HG03095 (cell line): ENCODE data around the gene RDH8.

Experiments
- ATAC-seq: cut with Tn5 transposase; IDR thresholded peaks from one replicate; pipeline ENCODE4 v1.9.1; 2021; ENCODE audit warnings: moderate library complexity; ENCODE audit not compliant: unreplicated experiment

Gene RDH8, protein sequence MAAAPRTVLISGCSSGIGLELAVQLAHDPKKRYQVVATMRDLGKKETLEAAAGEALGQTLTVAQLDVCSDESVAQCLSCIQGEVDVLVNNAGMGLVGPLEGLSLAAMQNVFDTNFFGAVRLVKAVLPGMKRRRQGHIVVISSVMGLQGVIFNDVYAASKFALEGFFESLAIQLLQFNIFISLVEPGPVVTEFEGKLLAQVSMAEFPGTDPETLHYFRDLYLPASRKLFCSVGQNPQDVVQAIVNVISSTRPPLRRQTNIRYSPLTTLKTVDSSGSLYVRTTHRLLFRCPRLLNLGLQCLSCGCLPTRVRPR

DNA sequence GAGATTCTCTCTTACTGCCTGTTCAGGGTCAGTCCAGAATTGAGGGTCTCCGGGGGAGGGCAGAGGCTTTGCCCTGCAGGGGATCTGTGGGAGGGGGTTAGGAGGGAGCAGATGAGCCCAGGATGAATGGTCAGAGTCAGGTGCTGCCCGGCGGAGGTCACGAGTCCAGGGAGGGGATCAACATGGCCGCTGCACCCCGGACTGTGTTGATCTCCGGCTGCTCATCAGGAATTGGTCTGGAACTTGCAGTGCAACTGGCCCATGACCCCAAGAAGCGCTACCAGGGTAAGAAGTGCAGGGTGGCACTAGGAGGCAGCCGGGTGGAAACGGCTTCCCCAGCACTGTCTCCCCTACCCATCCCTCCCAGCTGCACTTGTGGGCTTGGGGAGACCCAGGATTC, at the start of gene RDH8:
Gene RDH8, plus strand, starts transcription at position 168 of the 400 bp plus-strand sequence. Its CDS starts 15 bp downstream, at position 183.
- ATAC-seq = no peak

DNA sequence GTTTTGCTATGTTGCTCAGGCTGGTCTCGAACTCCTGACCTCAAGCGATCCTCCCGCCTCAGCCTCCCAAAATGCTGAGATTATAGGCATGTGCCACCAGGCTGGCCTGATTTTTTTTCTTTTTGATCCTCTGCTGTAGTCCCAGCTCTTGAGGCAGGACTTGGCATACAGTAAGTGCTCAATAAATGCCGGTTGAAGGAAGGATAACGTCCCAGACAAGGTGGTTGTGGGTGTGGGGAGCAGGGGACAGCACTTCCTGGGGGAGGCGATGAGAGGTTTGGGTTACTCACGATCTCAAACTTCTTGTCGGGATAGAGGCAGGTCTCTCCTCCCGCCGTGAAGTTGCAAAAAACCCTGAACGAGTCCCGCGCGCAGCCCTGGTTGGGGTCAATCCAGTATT, 47.3 kb upstream of the RDH8 start:
- no peak for ATAC-seq

- ATAC-seq = no peak
Observed at GRCh38 chr19:9966448-9966847, 46.8 kb upstream of the RDH8 start.

- ATAC-seq = no peak
Observed at GRCh38 chr19:9967326-9967725, 46.0 kb upstream of the RDH8 start.

DNA sequence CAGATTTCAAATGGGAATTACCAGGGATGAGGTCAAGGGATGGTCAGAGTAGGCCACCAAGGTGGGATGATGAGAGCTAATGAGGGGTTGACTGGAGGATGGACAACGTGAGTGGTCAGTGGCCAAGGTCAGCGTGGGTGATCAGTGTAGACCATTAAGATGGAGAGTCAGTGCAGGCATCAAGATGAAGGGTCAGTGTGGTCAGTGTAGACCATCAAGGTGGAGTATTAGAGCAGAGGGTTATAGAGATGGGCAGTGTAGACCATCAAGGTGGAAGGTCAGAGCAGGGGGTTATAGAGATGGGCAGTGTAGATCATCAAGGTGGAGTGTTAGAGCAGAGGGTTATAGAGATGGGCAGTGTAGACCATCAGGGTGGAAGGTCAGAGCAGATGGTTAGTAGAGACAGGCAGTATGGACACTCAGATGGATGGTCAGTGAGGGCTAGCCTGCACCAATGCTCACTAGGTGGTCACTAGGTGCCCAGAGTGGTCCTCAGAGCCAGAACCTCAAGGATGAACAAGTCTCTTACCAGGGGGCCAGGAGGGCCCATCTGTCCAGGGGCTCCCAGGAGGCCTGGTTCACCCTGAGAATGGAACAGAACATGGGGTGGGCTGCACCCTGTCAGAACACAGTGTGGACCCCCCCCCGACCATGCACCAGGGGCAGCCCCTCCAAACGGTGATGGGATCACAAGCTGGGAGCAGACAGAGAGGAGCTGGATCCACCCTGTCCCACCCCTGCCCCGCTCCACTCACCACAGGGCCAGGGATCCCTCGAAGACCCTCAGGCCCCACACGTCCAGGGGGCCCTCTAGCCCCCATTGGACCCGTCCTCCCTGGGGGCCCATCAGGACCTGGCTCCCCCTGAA, 44.2 kb upstream of the RDH8 start:
- ATAC-seq = no peak

DNA sequence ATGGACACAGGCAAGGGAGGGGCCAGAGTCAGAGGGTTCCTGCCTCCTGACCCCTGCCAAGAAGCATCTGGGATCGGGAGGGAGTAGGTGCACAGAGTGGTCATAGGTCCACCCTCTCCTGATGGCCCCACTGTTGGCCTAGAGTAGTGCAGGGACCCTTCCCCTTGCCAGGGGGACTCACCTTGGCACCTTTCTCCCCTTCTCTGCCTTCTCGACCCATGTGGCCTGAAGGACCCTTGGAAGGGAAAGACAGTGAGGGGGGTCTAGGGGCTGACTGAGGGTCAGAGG, 43.7 kb upstream of the RDH8 start:
- no peak for ATAC-seq

- ATAC-seq = no peak
Observed at GRCh38 chr19:9970481-9970880, 42.8 kb upstream of the RDH8 start.

DNA sequence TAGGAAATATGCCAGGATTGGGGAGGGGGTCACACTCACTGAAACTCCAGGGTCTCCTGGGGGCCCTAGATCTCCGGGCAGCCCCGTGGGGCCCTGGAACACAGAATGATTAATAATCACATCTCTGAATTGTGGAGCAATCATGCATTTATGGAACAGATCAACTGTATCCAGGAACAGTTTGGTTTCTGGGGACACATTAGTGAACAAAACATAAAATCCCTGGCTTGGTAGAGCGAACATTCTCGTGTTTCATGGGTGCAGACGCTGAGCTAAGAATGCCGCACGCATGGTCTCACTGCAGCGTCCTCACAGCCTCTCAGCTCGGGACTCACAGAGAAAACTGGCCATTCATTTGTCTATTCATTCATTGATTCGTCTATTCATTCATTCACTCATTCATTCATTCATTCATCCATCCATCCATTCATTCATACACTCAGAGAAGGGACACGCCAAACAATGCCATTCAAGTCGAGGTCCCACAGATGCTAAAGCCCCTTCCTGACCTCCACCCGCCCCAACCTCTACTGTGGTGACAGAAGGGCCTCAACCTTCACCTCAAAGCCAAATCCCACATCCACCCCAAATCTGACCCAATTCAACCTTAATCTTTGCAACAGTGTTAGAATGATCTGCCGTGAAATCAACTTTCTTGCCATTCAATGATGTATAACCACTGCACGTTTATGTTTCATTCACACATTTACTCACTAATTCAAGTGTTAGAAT, 42.0 kb upstream of the RDH8 start:
- ATAC-seq = no peak

DNA sequence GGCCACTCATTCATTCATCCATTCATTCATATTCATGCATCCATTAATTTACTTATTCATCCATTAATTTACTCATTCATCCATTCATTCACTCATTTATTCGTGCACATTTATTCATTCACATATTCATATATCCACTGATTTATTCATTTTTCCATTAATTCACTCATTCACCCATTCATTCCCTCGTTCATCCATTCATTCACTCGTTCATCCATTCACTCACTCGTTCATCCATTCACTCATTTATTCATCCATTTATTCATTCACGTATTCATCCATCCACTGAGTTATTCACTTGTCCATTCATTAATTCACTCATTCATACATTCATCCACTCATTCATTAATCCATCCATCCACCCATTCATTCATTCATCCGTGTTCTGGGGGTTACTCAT, 41.2 kb upstream of the RDH8 start:
- ATAC-seq = no peak

DNA sequence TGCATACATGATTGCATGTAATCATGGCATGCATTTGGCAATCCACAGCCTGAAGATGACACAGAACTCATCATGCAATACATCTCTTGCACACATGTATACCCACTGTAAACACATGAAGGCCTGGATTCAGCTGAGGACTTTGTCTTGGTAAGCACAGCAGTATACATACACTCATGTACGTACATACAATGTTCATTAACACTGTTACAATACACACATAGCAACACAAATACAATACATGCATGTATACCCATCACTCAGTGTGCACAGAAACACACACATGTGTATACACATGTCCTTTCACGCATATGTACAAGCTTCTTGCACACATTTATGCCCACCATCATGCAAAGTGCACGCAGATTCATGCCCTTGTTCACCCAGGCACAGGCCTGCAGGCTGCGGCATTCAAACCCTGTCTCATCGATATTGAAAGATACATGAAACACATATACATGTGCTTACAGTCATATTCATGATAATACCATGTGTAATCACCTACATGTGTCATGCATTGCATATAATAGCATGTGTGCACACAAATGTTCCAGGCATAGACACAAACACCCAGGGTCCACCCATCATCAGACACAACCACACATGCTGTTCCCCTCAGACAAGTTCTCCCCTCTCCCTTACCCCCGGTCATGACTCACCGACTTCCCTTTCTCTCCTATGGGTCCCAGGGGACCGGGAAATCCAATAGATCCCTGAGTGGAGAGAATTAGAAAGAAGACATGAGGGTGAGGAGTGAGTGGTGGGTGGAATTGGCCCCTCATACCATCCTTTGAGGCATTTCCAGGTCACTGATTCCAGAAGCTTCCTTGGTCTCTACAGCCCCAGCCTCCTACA, 31.6 kb upstream of the RDH8 start:
- ATAC-seq = no peak

GRCh38 chr19:9986787-9987281, 26.4 kb upstream of the RDH8 start:
- ATAC-seq = no peak

- ATAC-seq = no peak
Observed at GRCh38 chr19:9989504-9989903, 23.8 kb upstream of the RDH8 start.

DNA sequence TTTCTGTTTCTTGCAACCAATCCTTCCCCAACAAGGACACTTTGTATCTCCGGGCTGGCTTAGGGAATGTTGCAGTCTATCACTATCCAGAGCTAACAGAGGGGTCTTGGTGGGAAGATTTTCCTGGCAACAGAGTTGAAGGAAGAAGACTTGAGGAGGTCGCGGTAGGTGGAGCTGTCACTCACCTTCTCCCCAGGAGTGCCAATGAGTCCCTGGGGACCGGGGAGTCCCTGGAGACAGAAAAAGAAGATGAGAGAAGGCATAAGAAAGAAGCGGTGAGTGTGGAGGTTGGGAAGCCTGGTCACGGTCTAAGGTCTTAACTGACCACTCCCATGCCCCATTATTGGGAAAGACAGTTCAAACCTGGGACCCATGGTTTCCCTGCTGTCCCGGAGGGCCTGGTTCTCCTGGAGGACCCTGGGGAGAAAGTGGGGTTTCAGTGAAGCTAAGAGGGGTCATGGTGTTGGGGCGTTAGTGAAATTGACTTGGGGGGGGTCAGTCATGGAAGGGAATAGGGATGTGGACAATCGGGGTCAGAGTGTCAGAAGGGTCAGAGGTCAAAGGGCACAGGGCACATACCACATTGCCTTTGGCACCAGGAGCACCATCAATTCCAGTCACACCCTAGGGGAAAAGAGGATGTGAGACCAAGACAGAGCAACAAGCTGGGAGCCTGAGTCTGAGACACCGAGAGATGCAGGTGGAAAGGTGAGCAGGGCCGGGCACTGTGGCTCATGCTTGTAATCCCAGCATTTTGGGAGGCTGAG, 21.7 kb upstream of the RDH8 start:
- no peak for ATAC-seq

DNA sequence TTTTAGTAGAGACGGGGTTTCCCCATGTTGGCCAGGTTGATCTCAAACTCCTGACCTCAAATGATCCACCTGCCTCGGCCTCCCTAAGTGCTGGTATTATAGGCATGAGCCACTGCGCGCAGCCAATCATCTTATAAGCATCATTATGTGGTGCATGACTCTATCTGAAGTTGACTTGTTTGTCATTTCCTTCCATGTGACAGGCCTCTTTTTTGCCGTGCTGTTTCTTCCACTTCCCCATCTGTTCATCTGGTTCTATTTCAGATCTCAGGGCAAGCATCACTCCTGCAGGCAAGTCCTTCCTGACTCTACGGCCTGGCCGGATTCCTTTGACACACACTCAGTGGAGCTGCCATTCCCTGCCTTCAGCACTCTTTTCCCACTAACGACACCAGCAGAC, 18.2 kb upstream of the RDH8 start:
- no peak for ATAC-seq

DNA sequence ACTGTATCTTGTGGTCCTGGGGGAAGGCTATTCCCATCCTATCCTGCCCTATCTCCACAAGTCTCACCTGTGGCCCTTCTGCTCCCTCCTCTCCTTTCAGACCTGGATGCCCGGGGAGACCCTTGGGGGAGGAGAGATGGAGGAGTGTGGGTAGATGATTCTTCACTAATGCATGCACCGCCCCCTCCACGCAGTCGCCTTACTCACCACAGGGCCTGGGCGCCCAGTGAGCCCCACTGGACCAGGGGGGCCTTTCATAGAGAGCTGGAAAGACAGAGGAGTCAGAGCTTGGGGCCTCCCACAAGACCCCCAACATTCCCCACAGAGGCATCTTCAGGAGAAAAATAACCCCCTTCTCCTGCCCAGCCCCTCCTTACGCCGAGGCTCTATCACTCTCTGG, 17.3 kb upstream of the RDH8 start:
- no peak for ATAC-seq

- no peak for ATAC-seq
Observed at GRCh38 chr19:9996541-9996940, 16.7 kb upstream of the RDH8 start.

- no peak for ATAC-seq
Observed at GRCh38 chr19:10000171-10000826, 13.0 kb upstream of the RDH8 start.

DNA sequence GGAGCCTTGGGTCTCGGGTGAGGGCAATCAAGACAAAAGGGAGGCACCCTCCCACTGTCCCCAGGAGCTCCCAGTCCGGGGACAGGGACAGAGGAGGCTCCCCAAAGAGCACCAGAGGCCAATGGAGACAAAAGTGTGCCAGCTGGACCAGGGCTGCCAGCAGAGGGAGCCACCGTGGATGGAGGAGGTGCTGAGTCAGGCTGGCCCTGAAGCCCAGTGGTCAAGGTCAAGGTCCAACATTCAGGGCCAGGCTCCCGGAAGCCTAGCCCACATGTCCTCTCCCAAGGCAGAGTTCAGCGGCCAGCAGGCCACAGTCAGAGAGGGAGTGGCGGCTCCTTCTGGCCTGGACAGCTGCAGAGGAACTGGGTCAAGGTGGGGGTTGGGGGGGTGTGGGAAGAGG, 11.4 kb upstream of the RDH8 start:
- ATAC-seq = no peak

DNA sequence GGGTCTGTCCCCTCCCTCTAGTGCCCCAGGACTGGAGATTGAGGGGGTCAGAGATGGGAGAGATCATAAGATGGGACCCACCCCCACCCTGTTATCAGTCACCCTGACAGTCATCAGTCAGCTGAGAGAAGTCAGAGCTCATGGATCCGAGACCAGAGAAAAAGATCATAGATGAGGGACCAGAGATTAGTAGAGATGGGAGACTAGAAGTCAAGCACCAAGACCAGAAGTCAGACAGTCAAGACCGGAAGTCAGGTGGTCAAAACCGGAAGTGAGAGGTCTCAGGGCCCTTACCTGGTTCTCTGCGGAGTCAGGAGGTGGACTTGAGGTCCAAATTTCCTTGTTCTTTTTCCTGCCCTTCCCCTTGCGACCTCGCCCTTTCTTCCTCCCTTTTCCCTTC, 10.0 kb upstream of the RDH8 start:
- no peak for ATAC-seq

DNA sequence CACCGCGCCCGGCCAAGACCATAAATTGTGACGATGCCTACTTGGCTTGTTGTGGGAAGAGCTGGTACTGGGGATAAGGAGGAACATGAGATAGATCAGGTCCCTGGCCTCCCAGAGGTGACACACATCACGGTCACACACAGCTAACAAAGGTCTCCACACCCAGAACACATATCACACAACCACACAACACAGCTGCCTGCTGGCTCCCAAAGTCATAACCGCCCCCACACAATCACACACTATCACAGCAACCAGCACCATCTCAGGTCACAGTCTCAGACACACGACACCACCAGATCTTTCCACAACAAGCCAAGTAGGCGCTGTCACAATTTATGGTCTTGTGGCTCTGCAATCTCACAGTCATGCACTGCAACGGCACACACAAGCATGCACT, 8.7 kb upstream of the RDH8 start:
- ATAC-seq = no peak
